ENCODE results near the gene MASTL. TPM values are rescaled to one million over a fixed set of nuclear protein-coding genes. Genes with fewer than 3 reads are reported as not detected.
A peak's percentile ranks its signal among the peaks of the same experiment; 100 is the strongest.
"Not testable (repeated sequence)": the region's sequence is repeated elsewhere in the genome, so short reads cannot be mapped to it uniquely, and the experiment has no call there.

MASTL gene
- total RNA-seq, 4 donors from 2014 or later: 4.0 to 12.4 (median 10.1) TPM

DNA sequence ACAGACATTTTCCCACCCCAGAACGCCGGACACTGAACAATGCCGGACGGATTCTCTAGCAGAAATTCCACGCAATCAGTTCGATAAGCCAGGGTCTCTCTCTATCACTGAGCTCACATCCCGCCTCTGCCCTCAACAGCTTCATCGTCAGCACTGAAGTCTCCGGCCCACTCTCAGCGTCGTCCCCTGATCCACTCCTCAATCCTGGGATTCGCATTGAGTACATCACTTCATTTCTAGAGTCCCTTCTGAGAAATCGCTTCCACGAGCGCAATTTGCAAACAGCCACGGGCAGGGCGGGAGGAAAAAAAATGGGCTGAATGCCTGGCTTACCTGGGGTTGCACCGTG is 1.3 kb upstream of the MASTL start:
- peak in 1 of 2 donors; percentile 6 for DNase-seq (ENCODE audit: low spot score in 2 of 2)
- peak overlapping the region; percentile 80 to 92 (median 85) for H3K4me3 ChIP-seq
- H3K4me1 ChIP-seq: peaks cover 4 to 56% (median 20%) of the 10 kb centered on the region in 4 donors
- no peaks in the 10 kb centered on the region for H3K27me3 ChIP-seq
- no peaks in the 10 kb centered on the region for H3K9me3 ChIP-seq
- TF ChIP-seq POLR2A (IDR thresholded peaks at IDR 0.05): no peak
- no peak for TF ChIP-seq EP300 (IDR thresholded peaks at IDR 0.05)
- TF ChIP-seq, protein P1, sequence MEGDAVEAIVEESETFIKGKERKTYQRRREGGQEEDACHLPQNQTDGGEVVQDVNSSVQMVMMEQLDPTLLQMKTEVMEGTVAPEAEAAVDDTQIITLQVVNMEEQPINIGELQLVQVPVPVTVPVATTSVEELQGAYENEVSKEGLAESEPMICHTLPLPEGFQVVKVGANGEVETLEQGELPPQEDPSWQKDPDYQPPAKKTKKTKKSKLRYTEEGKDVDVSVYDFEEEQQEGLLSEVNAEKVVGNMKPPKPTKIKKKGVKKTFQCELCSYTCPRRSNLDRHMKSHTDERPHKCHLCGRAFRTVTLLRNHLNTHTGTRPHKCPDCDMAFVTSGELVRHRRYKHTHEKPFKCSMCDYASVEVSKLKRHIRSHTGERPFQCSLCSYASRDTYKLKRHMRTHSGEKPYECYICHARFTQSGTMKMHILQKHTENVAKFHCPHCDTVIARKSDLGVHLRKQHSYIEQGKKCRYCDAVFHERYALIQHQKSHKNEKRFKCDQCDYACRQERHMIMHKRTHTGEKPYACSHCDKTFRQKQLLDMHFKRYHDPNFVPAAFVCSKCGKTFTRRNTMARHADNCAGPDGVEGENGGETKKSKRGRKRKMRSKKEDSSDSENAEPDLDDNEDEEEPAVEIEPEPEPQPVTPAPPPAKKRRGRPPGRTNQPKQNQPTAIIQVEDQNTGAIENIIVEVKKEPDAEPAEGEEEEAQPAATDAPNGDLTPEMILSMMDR (IDR thresholded peaks at IDR 0.05): no peak
- 0% methylated on average over 18 of the region's 18 CpGs for WGBS, 2 donors
- peaks cover 0 to 5% (median 0%) of the 10 kb centered on the region in 3 donors for H3K36me3 ChIP-seq
- H3K27ac ChIP-seq: peak overlapping the region; percentile 96 to 100 (median 98)

DNA sequence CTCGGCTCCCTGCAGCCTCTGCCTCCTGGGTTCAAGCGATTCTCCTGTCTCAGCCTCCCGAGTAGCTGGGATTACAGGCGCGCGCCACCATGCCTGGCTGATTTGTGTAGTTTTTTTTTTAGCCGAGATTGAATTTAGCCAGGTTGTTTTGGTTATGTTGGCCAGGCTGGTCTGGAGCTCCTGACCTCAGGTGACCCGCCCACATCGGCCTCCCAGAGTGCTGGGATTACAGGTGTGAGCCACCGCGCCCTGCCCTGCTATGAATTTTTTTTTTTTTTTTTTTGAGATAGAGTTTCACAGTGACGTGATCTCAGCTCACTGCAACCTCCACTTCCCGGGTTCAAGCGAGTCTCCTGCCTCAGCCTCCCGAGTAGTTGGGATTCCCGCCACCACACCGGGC is 1.4 kb downstream of the MASTL start:
- H3K9me3 ChIP-seq; DNase-seq (ENCODE audit: low spot score in 2 of 2); H3K27me3 ChIP-seq: not testable (repeated sequence)
- 86 to 88% methylated on average over 17 of the region's 17 CpGs for WGBS, 2 donors
- Histone ChIP-seq H3K4me1 (peaks cover 4 to 42% (median 20%) of the 10 kb centered on the region in 4 donors), H3K27ac (peak overlapping the region in 3 of 4 donors; percentile 96 to 100 (median 98)), H3K4me3 (peak overlapping the region; percentile 80 to 92 (median 85)), H3K36me3 (peaks cover 0 to 30% (median 0%) of the 10 kb centered on the region in 3 donors)

DNA sequence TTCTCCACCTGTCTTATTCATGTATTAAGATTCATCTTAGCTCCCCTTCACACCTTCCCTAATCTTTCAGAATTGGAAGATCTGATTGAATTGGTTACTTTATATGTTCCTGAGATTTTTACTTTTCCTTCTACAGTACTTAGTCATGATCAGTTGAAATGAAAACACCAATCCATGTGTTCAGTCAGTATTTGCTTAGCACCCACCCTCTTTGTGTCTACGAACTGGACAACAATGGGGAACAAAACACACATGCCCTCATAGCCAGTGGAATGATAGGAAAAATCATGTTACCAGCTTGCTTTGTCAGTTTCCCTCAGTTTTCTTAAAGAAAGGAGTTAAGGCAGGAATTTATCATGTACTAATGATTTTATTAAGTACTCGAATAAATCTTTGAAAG is 2.0 kb downstream of the MASTL start:
- no peak for DNase-seq (ENCODE audit: low spot score in 2 of 2)
- TF ChIP-seq EP300 (IDR thresholded peaks at IDR 0.05) (no peak), POLR2A (IDR thresholded peaks at IDR 0.05) (no peak)
- TF ChIP-seq, protein P1 (IDR thresholded peaks at IDR 0.05): no peak
- no peaks in the 10 kb centered on the region for H3K27me3 ChIP-seq

DNA sequence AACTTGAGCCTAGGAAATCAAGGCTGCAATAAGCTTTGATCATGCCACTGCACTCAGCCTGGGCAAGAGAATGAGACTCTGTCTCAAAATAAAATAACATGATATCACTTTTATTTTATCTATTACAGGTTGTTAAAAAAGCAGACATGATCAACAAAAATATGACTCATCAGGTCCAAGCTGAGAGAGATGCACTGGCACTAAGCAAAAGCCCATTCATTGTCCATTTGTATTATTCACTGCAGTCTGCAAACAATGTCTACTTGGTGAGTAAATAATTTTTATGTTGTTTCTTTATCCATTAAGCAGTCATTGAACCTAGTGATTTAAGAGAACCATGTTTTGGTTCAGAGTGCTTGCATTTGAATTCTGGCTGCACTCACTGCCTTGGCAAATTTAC is 3.3 kb downstream of the MASTL start:
- H3K9me3 ChIP-seq: no peaks in the 10 kb centered on the region
- TF ChIP-seq POLR2A (IDR thresholded peaks at IDR 0.05): no peak
- TF ChIP-seq EP300 (IDR thresholded peaks at IDR 0.05): no peak
- TF ChIP-seq, protein P1 (IDR thresholded peaks at IDR 0.05): no peak
- no peak overlapping the region for H3K4me3 ChIP-seq
- H3K27me3 ChIP-seq: no peaks in the 10 kb centered on the region
- peaks cover 0 to 24% (median 6%) of the 10 kb centered on the region in 4 donors for H3K4me1 ChIP-seq
- H3K36me3 ChIP-seq: peaks cover 0 to 49% (median 0%) of the 10 kb centered on the region in 3 donors
- DNase-seq (ENCODE audit: low spot score in 2 of 2): no peak
- no peak overlapping the region for H3K27ac ChIP-seq

More for the DNA sequence above, 2.0 kb downstream of the MASTL start:
- WGBS, 2 donors: 64 to 66% methylated on average over 2 of the region's 2 CpGs
- no peak overlapping the region for H3K4me3 ChIP-seq
- peaks cover 4 to 36% (median 19%) of the 10 kb centered on the region in 4 donors for H3K4me1 ChIP-seq
- H3K36me3 ChIP-seq: peaks cover 0 to 36% (median 0%) of the 10 kb centered on the region in 3 donors
- no peak overlapping the region for H3K27ac ChIP-seq
- H3K9me3 ChIP-seq: no peaks in the 10 kb centered on the region

DNA sequence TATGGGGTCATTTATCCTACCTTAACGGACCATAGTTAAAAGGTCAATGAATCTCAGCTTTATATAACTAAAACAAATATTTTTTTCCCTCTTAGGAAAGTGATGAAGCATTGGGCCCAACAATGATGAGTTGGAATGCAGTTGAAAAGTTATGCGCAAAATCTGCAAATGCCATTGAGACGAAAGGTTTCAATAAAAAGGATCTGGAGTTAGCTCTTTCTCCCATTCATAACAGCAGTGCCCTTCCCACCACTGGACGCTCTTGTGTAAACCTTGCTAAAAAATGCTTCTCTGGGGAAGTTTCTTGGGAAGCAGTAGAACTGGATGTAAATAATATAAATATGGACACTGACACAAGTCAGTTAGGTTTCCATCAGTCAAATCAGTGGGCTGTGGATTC is 14.7 kb downstream of the MASTL start:
- no peak overlapping the region for H3K27ac ChIP-seq
- H3K27me3 ChIP-seq: no peaks in the 10 kb centered on the region
- 87 to 93% methylated on average over 4 of the region's 4 CpGs for WGBS, 2 donors
- peaks cover 0 to 85% (median 24%) of the 10 kb centered on the region in 3 donors for H3K36me3 ChIP-seq
- TF ChIP-seq, protein P1 (IDR thresholded peaks at IDR 0.05): no peak
- no peak for TF ChIP-seq EP300 (IDR thresholded peaks at IDR 0.05)
- TF ChIP-seq POLR2A (IDR thresholded peaks at IDR 0.05): no peak
- H3K9me3 ChIP-seq: no peaks in the 10 kb centered on the region
- no peak for DNase-seq (ENCODE audit: low spot score in 2 of 2)
- H3K4me1 ChIP-seq: no peaks in the 10 kb centered on the region
- H3K4me3 ChIP-seq: no peak overlapping the region

DNA sequence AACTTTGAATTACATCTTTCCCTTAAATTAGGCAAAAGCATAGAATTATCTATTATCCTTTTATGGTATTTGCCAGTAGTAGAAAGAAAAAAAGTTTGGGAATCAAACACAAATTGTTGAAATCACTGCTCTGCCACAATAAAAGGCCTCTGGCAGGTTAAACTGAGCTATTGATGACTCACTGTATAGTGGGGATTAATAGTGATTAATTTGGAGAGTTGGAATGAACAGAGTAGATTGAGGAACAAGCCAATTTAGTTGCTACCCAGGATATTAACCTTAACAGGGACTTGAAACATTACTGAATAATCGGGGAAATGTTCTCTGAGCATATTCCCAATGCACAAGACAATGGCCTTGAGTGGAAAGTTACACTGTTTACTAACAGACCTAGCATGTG is 33.1 kb downstream of the MASTL start:
- Histone ChIP-seq H3K27me3 (no peaks in the 10 kb centered on the region), H3K9me3 (no peaks in the 10 kb centered on the region)
- TF ChIP-seq, protein P1 (IDR thresholded peaks at IDR 0.05): no peak
- TF ChIP-seq POLR2A (IDR thresholded peaks at IDR 0.05) (no peak), EP300 (IDR thresholded peaks at IDR 0.05) (no peak)

More for the DNA sequence above, 33.1 kb downstream of the MASTL start:
- DNase-seq (ENCODE audit: low spot score in 2 of 2): no peak
- H3K36me3 ChIP-seq: peaks cover 0 to 49% (median 0%) of the 10 kb centered on the region in 3 donors
- no peaks in the 10 kb centered on the region for H3K4me1 ChIP-seq
- no peak overlapping the region for H3K4me3 ChIP-seq
- H3K27ac ChIP-seq: no peak overlapping the region
- WGBS, 2 donors: 90 to 94% methylated on average over 1 of the region's 1 CpG
